SU-DHL-6 (cell line): Measurements from ENCODE around the gene COPS4.

Source experiments
- H2AFZ ChIP-seq: fragments of 200-600 bp; sonication (generic); 2 replicates; pipeline ENCODE4 v1.6.1; 2014; ENCODE audit warnings: low read depth, mild to moderate bottlenecking, moderate library complexity, mixed read lengths, antibody characterized with exemption, low read length; ENCODE audit not compliant: severe bottlenecking
- H3F3A ChIP-seq: fragments of 200-600 bp; shearing (Covaris generic); 2 replicates; pipeline ENCODE4 v1.6.0; 2016; ENCODE audit warnings: antibody characterized with exemption, mild to moderate bottlenecking; ENCODE audit not compliant: insufficient read depth
- H3K27ac ChIP-seq: fragments of 200-600 bp; sonication (generic); 2 replicates; pipeline ENCODE4 v1.5.1; 2016; ENCODE audit warnings: low read depth, mild to moderate bottlenecking, low read length, moderate library complexity, mixed read lengths
- H3K27me3 ChIP-seq: fragments of 200-600 bp; sonication (generic), shearing (Covaris generic); 2 replicates; pipeline ENCODE4 v1.6.0; 2014; ENCODE audit warnings: mild to moderate bottlenecking, low read length
- H3K36me3 ChIP-seq: fragments of 200-600 bp; sonication (generic); 2 replicates; pipeline ENCODE4 v1.6.1; 2014; ENCODE audit warnings: mild to moderate bottlenecking, low read length, mixed read lengths
- H3K4me2 ChIP-seq: fragments of 300-600, 200-600 bp; shearing (Covaris generic), sonication (generic); 2 replicates; pipeline ENCODE4 v1.6.0; 2014; ENCODE audit warnings: low read length, low read depth, mild to moderate bottlenecking; ENCODE audit not compliant: poor library complexity, severe bottlenecking
- H3K4me3 ChIP-seq: fragments of 200-600 bp; sonication (generic); 2 replicates; pipeline ENCODE4 v1.5.1; 2014; ENCODE audit warnings: antibody characterized with exemption, low read length, mild to moderate bottlenecking, mixed read lengths; ENCODE audit not compliant: insufficient read depth, poor library complexity, severe bottlenecking
- H3K79me2 ChIP-seq: fragments of 200-600 bp; sonication (generic); 2 replicates; pipeline ENCODE4 v1.6.1; 2014; ENCODE audit warnings: mild to moderate bottlenecking, low read length, moderate library complexity; ENCODE audit not compliant: insufficient read depth
- H3K9ac ChIP-seq: fragments of 200-600 bp; sonication (generic); 2 replicates; pipeline ENCODE4 v1.7.0; 2014; ENCODE audit warnings: mild to moderate bottlenecking, low read length
- H3K9me2 ChIP-seq: fragments of 200-600 bp; sonication (generic); replicated peaks from 2 replicates; pipeline ENCODE4 v1.6.1; 2014; ENCODE audit warnings: low read length; ENCODE audit not compliant: insufficient read depth
- H3K9me3 ChIP-seq: fragments of 200-600 bp; sonication (generic); 2 replicates; pipeline ENCODE4 v1.6.1; 2014; ENCODE audit warnings: low read length, mixed read lengths; ENCODE audit not compliant: insufficient read depth
- H4K20me1 ChIP-seq: fragments of 200-600 bp; sonication (generic); 2 replicates; pipeline ENCODE4 v1.6.1; 2014; ENCODE audit warnings: low read depth, mild to moderate bottlenecking, antibody characterized with exemption, low read length, moderate library complexity, mixed read lengths
- EZH2phosphoT487 ChIP-seq: fragments of 200-600 bp; sonication (generic), shearing (Covaris generic); conservative IDR thresholded peaks from 2 replicates; pipeline ENCODE4 v1.6.1; 2018; ENCODE audit warnings: mild to moderate bottlenecking, antibody characterized with exemption, low read length, moderate library complexity, mixed read lengths
- TF ChIP-seq, protein P1 (sequence below): fragments of 200-600 bp; sonication (generic); IDR thresholded peaks from one replicate; pipeline ENCODE4 v1.5.1; 2017; ENCODE audit warnings: antibody characterized with exemption, mild to moderate bottlenecking, low read length, moderate library complexity; ENCODE audit not compliant: insufficient read depth, poor library complexity, severe bottlenecking

COPS4 gene

DNA sequence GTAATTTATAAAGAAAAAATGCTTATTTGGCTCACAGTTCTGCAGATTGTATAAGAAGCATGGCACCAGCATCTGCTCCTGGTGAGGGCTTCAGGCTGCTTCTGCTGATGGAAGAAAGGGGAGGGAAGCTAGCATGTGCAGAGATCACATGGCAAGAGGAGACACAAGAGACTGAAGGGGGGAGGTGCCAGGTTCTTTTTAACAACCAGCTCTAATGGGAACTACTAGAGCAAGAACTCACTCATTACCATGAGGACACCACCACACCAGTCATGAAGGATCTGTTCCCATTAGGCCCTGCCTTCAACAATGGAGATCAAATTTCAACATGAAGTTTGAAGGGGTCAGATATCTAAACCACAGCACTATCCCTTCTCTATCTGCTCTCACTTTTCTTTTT lies 9.4 kb upstream of the COPS4 start:
- peak overlapping the region; percentile 47 for H3K4me2 ChIP-seq
- no peak overlapping the region for H3K4me3 ChIP-seq
- H3K36me3 ChIP-seq = no peaks in the 10 kb centered on the region
- H3K9me2 ChIP-seq = no peaks in the 10 kb centered on the region
- no peak overlapping the region for H3K9ac ChIP-seq
- no peaks in the 10 kb centered on the region for H3K79me2 ChIP-seq
- no peaks in the 10 kb centered on the region for H4K20me1 ChIP-seq
- H3K9me3 ChIP-seq = no peaks in the 10 kb centered on the region
- H3K27ac ChIP-seq = peak overlapping the region; percentile 71
- no peaks in the 10 kb centered on the region for H3K27me3 ChIP-seq
- TF ChIP-seq EZH2phosphoT487 = no peak
- TF ChIP-seq, protein P1, sequence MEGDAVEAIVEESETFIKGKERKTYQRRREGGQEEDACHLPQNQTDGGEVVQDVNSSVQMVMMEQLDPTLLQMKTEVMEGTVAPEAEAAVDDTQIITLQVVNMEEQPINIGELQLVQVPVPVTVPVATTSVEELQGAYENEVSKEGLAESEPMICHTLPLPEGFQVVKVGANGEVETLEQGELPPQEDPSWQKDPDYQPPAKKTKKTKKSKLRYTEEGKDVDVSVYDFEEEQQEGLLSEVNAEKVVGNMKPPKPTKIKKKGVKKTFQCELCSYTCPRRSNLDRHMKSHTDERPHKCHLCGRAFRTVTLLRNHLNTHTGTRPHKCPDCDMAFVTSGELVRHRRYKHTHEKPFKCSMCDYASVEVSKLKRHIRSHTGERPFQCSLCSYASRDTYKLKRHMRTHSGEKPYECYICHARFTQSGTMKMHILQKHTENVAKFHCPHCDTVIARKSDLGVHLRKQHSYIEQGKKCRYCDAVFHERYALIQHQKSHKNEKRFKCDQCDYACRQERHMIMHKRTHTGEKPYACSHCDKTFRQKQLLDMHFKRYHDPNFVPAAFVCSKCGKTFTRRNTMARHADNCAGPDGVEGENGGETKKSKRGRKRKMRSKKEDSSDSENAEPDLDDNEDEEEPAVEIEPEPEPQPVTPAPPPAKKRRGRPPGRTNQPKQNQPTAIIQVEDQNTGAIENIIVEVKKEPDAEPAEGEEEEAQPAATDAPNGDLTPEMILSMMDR = no peak
- peak overlapping the region; percentile 34 for H2AFZ ChIP-seq
- no peaks in the 10 kb centered on the region for H3F3A ChIP-seq

GRCh38 chr4:83028976-83029375 lies 6.0 kb upstream of the COPS4 start:
- H3K4me2 ChIP-seq = no peak overlapping the region
- H4K20me1 ChIP-seq = no peaks in the 10 kb centered on the region
- no peaks in the 10 kb centered on the region for H3K79me2 ChIP-seq
- no peak overlapping the region for H2AFZ ChIP-seq
- H3K27ac ChIP-seq = no peak overlapping the region
- H3K27me3 ChIP-seq = no peaks in the 10 kb centered on the region
- no peaks in the 10 kb centered on the region for H3F3A ChIP-seq
- H3K9ac ChIP-seq = no peak overlapping the region
- H3K9me2 ChIP-seq = no peaks in the 10 kb centered on the region
- no peak overlapping the region for H3K4me3 ChIP-seq
- no peak for TF ChIP-seq EZH2phosphoT487
- TF ChIP-seq, protein P1 = no peak
- no peaks in the 10 kb centered on the region for H3K36me3 ChIP-seq
- no peaks in the 10 kb centered on the region for H3K9me3 ChIP-seq

- H3K27me3 ChIP-seq = no peaks in the 10 kb centered on the region
- H3K36me3 ChIP-seq = no peaks in the 10 kb centered on the region
- no peak overlapping the region for H3K4me2 ChIP-seq
- H3K27ac ChIP-seq = no peak overlapping the region
- no peak for TF ChIP-seq EZH2phosphoT487
- TF ChIP-seq, protein P1 = no peak
- no peaks in the 10 kb centered on the region for H3F3A ChIP-seq
- no peak overlapping the region for H2AFZ ChIP-seq
- no peaks in the 10 kb centered on the region for H3K9me3 ChIP-seq
- no peaks in the 10 kb centered on the region for H3K9me2 ChIP-seq
- no peaks in the 10 kb centered on the region for H4K20me1 ChIP-seq
- no peak overlapping the region for H3K9ac ChIP-seq
- H3K4me3 ChIP-seq = no peak overlapping the region
- H3K79me2 ChIP-seq = no peaks in the 10 kb centered on the region
Observed at GRCh38 chr4:83029688-83030087, 5.3 kb upstream of the COPS4 start.
